Measurements from ENCODE around the gene GLI3.

The GLI3 gene

DNA sequence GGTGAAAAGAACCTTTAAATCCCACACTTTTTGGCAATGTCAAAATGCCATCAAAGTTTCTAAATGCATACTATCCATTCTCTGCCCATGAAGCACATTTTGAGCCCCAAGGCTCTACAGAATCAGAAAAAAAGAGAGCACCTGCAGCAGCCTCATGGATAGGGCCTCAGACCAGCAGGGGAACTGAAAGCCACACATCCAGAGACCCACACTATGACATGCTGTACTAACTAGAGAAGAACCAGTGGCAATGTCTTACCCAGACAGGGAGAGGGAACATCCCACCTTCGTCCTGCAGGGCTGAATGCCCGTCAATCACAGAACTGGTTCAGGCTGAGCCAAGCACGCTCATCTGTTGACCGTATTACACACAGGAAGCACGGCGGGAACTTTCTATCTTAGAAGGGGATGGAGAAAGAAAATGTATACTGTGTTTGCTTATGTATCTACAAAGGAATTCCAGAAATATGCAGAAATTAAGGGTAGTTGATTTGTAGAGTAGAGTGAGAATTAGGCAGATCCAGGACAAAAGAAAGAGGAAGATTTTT lies 237.2 kb downstream of the GLI3 start:
- DNase-seq (ENCODE audit: low read depth): no peak

DNA sequence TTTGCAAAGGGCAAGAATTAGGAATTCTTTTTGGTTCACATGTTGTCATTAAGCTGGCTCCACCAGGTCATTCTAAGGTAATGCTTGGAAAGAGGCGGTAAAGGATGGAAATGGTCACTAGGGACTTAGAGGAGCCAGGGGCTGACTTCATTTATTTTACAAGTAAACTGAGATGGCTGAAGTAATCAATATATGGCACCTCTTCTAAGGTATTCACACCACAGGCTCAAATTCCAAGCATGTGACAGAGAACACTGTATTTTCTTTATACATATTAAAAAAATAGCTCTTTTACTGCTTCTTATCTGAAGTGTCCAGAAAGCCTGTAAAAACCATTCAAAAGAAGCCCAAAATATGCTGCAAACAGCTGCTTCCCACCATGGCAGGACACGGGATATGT lies 239.0 kb downstream of the GLI3 start:
- DNase-seq (ENCODE audit: low read depth): no peak

DNA sequence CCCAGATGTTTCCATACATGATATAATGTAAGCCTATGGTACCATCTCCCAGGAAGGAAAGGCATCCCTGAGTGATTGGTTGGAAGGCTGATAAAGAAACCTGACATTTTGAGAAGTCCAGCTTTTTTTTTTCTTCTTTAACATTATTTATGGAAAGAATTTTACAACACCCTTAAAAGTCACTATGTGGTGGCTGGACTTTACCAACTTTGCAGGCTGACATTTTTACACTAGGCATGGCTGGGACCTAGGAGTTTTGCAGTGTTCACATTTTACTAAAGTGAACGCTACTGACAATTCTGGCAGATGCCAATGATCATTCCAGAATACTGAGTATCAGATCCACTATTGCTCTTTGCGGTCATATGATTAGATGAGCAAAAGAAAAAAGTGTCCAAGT lies 239.9 kb downstream of the GLI3 start:
- no peak for DNase-seq (ENCODE audit: low read depth)

DNA sequence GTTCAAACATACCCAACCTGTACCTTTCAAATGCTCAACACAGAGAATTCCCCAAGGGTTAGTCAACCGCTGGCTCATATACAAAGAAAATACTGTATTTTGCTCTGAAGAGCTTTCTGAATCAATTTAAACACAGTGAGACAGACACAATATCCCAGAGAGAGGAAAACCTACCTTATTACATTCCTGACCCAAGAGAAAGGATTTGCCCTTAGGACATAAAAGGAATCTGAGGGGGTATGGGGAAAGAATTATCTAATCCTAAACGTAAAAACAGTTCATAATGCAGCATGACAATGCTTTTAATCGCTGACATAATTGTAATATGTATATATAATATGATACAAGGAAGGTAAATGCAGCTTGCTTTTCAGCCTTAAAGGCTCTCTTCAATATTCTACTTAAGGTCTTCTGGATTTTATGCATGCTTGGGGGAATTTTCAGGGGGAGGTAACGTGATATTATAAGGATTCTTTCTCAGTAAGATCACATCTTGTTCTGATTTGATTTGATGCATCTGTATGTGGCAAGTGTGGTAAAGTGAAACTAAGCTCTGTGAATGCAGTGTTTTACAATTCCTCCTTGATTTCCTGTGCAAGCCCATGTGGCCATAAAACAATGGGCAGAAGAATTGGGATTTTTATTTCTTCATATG lies 240.5 kb downstream of the GLI3 start:
- DNase-seq (ENCODE audit: low read depth): no peak

DNA sequence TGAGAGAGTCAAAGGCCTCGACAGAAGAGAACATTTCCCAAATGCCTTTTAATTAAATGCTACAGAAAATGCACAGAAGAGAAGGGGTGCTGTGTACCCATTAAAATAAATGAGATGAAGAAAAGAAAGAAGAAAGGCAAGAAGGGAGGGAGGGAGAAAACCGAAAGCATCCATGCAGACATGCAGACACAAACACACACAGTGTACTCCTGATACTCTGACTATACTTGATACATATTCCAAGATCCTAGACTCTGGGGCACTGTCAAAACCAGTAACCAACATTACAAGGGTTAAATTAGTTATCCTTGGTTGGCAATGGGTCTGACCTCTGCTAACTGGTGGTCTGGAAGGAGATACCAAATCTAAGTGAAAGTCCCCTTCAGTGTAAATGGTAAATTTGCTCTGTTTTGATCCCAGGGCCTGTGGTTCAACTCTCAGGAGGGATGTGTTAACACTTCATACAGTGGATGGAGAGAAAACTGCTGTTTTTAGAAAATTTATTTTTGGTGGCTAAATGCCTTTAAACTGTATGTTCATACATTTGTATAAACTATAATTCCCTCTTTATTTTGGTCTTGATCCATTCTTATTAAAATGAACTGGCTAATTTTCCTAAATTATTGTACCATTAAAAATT lies 241.3 kb downstream of the GLI3 start:
- no peak for DNase-seq (ENCODE audit: low read depth)

DNA sequence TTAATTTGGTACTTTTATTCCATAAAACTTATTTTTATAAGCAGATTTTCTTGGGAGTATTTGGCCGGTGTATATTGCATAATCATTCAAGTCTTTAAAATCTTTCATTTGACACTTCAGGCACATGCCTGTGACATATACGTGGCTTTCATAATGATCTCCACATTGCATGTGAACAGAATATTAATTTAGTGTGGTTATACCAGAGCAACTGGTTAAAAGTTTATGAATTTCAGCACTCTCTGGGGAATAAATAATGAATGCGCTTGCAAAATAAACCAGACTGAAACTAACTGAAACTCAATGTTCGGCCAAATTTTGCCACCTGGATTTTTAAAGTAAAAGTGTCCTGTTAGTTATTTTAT lies 242.3 kb downstream of the GLI3 start:
- no peak for DNase-seq (ENCODE audit: low read depth)

DNA sequence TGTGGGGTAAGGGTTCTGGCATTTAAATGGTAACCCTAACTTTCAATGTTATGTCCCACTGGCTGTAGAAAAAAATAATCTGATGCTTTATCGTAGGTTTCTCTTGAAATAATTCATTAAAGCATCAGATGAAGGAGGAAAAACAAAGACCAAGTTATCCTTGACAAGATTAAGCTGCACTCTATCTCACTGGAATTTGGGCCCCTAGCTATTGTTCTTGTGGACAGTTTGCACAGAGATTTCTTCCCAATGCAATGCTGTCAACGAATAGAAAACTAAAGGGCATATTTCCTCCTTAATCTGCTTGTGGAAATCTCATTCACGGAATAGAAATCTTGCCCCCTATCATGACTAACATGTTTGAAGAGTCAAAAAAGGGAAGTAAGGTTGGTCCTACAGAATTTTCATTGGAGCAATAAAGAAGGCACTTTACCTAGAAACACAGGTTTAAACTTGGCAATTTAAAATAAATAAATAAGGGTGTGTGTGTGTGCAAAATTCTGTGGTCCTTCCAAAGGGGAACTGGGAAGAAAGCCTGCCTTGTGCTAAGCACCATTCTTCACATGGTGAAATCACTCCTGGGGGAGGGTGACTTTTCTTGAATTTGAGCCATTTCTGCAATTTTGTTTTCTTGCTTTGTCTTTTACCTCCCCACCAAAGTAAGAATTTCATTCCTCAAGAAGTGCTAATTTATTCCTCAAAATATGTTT lies 242.8 kb downstream of the GLI3 start:
- DNase-seq (ENCODE audit: low read depth): no peak

DNA sequence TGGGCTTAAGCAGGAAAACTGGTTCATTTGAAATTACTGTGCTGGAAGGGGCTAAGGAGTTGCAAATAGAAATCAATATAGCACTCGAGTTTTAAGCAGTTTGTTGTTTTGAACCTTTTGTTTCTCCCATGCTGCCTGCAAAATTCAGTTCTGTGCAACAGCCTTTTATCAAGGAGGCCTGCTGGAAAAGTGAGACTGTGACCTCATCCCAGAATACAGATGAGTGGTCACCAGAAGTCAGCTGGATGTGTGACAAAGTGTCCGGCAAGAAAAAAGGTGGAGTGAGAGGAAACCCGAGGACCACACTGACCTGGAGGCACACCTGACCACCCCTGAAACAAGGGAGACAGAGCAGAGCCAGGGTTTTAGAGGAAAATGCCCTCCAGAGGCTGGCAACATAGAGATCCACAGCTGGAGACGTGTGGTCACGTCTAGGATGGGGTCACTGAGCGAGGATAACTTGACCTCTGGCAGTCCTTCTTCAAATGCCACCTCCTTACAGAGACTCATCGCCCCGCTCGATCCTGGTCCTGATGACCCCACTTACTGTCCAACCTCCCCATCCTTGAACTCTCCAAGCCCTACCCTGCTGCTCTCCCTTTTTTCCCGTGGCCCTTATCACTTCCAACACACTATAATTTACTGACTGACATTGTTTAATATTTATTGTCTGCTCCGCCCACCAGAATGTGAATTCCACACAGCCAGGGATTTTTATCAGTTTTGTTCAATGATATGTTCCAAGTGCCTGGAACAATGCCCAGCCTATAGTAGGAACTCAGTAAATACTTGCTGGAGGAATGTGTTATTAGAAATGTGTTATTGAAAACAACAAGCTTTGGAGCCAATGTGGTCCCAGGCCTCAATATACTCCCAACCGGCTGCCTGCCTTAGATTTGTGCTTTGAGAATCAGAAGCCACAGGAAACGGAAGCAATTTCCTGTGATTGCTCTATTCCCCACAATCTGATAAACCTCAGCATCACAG lies 243.8 kb downstream of the GLI3 start:
- DNase-seq (ENCODE audit: low read depth): no peak

DNA sequence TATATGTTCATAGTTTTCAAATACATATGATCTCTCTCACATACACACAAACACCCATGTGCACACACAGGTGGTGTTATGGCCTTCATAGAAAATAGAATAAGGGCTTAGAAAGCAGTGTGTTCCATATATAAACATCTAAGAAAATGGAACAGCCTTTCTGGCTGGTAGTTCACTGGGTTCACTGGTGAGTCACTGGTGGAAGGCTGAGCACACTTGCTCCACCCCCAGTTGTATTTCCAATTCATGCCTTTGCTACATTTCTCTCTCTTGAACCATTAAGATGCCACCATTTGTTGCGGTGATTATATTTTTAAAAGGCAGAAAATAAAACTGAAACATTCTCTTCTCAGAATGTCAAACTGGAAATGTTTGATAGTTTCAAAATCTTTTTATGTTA lies 252.1 kb downstream of the GLI3 start:
- DNase-seq (ENCODE audit: low read depth): no peak

DNA sequence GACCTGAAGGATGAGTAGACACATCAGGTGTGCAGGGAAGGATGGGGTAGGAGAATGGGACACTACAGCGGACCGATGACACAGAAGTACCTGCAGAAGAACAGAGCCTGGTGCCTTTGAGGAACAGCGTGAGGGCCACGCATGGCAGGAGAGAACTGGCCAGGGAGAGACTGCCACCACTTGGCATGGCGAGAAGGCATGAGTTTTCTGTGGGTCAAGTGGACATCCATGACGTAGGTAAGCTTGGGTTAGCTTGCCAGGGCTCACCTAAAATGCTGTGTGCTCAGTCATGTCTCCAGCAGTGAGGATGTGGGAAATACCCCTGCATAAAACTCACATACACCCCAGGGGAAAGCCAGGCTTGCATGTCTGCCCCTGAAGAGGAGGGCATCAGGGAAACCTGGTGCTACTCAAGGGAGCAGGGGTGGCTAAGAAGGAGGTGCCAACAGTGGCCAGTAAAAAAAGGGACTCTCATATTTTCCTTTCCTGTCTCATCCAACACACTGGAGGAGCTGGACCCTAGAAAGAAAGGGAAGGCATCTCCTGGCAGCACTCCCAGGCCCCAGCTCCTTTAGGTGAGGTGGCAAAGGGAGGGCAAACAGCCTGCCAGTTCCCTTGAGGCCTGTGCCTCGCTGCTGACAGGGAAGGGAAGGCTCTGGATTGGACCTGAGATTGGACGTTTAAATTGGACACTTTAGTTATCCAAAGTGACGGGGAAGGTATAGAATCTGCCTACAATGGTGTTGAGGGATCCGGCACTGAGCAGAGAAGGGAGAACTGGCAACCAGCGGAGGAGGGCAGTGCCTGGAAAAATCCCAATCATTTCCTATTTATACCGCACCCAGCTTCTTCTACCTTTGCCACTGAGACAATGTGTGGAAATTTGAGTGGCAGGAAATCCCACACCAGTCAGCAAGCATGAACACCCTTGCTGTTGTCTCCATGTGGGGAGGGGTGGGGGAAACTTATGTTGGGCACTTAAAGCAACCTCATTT lies 255.7 kb downstream of the GLI3 start:
- DNase-seq (ENCODE audit: low read depth): no peak

DNA sequence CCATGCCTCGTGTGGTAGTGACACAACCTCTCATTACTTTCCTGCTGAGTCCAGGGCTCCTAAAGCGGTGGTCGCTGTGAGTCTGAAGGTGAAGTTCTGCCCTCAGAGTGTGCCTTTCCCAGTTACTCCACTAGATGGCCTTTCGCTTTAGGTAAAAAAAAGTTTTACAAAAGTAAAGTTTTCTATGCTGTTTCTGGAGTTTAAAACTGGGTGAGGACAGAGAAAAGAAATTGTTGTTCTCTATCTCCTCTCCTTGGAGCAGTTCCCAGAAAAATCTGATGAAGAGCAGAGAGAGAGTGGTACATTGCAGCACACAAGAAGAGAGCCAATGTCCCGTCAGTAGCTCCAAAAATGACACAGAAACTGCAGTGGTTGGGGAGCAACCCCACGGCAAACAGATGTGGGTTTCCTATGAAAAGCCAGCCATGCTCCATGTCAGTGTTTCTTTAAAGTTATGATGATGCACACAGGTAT lies 257.1 kb downstream of the GLI3 start:
- no peak for DNase-seq (ENCODE audit: low read depth)

DNA sequence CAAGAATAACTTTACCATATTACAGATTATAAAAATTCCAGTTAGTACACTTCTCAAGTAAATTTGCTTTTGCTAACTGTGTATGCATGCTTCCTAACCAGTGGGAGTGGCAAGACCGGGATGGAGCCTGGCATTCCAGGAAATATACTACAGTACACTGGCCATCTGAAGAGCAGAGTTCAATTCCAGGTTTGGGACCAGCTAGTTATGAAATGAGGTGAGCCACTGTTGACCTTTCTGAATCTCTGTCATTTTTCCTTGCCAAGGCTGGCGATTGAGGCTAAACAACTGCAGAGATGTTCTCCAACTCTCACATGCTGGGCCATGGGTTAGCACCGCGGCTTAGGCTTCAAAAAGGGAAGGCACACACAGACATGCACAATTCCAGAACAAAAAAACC lies 258.2 kb downstream of the GLI3 start:
- no peak for DNase-seq (ENCODE audit: low read depth)

DNA sequence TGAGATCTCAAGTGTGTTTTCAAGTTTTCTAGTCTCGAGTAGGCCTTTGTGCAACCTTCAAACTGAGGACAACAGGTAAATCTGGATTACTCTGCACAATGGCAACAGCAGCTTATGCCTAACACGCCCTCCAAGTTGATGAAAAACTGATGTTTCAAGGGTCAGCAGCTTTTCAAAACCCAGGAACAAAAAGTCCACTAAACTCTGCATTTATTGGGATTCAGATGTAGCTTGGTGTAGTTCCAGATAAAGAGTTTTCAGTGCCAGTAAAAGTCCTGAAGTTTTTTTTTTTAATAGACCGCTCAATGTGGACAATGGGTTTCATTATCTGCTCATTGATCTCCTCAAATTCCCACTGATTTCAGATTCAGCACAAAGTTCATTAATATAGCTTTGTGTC lies 259.3 kb downstream of the GLI3 start:
- no peak for DNase-seq (ENCODE audit: low read depth)

DNA sequence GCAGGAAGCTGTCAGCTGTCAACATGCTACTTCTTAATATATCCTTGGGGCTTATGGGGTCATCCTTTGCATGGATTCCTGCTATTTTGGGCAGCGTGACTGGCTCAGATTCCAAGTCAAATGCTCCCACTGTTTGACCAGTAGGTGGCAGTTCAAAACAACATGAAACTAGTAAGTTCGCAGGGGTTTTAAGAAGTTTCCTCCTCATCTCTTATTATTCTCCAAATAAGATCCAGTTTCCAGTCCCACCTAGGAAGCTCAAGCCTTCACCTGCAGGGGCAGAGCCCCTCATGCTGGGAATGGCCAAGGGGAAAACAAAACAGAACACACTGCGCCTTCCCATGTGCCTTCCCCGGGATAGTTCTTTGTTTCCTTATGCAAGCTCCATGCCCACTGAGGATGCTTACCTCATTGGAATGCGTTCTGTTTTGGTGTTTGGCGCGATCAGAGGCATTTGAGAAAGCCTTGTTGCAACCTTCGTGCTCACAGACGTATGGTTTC lies 259.8 kb downstream of the GLI3 start:
- DNase-seq (ENCODE audit: low read depth): no peak

DNA sequence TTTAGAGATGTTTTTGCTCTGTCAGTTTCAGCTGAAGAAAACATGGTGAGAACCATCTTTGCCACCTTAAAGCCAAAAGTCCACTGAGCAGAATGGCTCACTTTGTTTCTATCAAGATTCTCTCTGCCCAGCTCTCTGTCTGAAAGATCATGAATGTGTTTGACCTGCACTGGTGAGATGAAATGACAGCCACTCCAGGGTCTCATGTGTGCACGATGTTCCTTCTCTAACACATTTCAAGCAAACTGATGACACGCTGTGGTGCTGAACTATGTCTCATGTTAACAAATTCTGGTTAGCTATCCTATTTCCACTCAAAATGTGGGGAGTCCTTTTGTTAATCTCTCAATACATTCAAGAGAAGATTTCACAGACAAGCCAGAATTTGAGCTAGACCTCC lies 260.6 kb downstream of the GLI3 start:
- DNase-seq (ENCODE audit: low read depth): no peak

DNA sequence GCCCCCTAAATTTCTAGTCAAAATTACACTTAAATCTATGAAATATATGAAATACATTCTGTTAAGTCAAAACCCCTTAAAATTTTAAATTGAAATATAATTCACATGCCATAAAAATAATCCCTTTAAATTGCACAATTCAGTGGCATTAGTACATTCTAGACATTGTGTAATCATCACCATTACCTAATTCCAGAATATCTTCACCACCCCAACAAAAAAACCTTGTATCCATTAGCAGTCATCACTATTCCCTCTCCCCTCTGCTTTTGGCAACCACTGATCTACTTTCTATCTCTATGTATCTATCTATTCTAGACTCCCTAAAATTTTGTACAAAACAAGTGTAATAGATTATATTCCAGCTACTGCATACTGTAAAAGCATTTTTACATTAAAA lies 261.2 kb downstream of the GLI3 start:
- DNase-seq (ENCODE audit: low read depth): no peak

DNA sequence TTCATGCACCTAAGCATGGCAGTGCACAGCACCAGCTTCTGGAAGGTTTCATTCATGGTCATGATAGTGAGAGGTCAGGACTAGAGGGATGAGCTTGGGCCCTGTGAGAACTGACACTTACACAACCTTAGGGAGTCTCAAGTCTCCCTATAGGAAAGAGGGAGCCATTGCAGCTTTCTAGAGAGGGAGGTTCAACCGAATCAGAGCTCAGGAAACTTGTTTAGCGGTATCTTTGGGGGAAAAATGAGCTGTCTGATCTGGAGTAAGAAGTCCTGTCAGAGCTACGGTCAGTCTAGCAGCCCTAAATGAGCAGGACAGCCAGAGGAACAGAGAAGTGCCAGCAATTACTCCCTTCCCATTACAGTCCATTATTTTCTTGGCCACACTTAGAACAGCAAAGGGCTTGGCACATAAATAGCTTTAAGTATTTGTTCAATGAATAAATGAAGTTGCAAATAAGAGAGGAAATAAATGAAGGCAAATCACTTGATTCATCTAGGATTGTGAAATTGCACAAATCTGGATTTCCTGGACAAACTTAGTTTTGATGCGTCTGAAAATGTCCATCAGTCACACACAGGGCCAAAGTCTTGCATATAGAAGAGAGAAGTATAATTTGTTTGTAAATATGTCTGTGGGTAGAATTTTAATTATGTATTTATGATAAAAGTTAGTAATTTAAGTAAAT lies 262.0 kb downstream of the GLI3 start:
- DNase-seq (ENCODE audit: low read depth): no peak

DNA sequence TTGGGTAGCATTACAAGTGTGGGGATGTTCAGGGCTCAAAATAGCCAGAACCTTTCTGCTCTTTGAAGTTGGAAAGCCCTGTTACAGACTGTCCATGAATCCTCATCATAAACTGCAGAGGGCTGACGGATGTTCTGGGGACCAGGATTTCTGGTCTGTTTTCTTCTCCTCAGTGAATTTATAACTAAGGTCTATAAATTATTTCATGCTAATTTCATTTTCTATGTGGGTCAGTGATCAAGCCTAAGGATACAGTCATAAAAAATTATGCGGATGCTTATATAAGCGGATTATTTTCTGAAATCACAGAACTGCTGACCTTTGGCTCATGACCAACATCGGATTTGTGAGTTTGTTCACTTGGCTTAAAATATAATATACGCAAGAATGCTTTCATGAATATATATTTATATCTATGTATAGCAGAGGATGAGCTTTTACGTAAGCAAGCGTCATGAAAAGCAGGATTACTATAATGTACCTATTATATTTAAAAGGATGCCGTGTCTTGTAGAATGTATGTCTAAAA lies 263.7 kb downstream of the GLI3 start:
- DNase-seq (ENCODE audit: low read depth): no peak

DNA sequence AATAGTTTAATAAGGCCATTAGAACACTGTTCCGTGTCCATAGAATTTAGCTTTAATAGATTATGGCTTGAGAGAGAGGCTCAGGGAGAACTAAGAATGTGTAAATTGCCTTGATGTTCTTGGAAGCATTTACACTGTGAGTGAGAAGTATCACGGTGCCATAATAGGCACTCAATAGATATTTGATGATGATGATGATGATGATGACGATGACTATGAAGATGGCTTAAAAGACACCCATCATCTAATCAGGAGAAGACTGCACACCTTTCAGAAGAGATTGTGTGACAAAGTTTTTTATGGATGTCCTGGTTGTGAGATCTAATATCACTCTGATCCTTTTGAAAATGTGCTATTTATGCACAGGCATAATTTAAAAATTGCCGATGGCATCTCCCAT lies 264.2 kb downstream of the GLI3 start:
- DNase-seq (ENCODE audit: low read depth): no peak

DNA sequence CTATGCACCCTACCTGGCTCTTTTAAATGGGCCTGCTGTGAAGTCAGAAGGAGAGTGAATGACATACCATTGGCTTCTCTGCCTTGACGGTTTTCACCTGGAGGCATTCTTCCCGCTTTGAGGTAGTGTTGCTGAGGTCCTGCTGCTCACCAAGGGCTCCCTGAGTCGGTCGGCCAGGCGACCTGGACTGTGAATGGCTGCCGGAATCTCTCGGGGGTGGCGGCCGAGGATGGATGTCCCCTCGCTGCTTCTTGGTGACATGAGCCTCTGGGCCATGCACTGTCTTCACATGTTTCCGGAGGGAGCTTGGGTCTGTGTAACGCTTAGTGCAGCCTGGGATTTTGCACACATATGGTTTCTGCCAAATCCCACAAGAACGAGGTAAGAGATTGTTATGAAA lies 264.7 kb downstream of the GLI3 start:
- DNase-seq (ENCODE audit: low read depth): no peak
